Hepatocyte (in vitro differentiated cells): ENCODE data around the gene COMT.
"Not testable (repeated sequence)": the region's sequence is repeated elsewhere in the genome, so short reads cannot be mapped to it uniquely, and the experiment has no call there.

Source experiments
- EZH2 ChIP-seq: fragments of 200-600 bp; sonication (generic); IDR thresholded peaks from 2 replicates; pipeline ENCODE4 v1.6.1; 2016; ENCODE audit warnings: antibody characterized with exemption, mild to moderate bottlenecking, borderline replicate concordance
- EZH2phosphoT487 ChIP-seq: fragments of 200-600 bp; sonication (generic); IDR thresholded peaks from one replicate; pipeline ENCODE4 v1.6.1; 2018; ENCODE audit warnings: antibody characterized with exemption, mild to moderate bottlenecking, low read depth, moderate library complexity; ENCODE audit not compliant: unreplicated experiment, severe bottlenecking
- TF ChIP-seq, protein P1 (sequence below): fragments of 200-600 bp; sonication (generic); IDR thresholded peaks from 2 replicates; pipeline ENCODE4 v1.5.1; 2016; ENCODE audit warnings: antibody characterized with exemption, mild to moderate bottlenecking; ENCODE audit not compliant: poor library complexity

DNA sequence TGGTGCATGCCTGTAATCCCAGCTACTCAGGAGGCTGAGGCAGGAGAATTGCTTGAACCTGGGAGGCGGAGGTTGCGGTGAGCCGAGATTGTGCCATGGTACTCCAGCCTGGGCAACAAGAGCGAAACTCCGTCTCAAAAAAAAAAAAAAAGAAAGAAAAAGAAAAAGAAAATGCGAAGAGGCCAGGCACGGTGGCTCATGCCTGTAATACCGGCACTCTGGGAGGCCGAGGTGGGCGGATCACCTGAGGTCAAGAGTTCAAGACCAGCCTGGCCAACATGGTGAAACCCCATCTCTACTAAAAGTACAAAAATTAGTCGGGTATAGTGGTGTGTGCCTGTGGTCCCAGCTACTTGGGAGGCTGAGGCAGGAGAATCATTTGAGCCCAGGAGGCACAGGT lies 15.5 kb upstream of the COMT start:
- TF ChIP-seq, protein P1, sequence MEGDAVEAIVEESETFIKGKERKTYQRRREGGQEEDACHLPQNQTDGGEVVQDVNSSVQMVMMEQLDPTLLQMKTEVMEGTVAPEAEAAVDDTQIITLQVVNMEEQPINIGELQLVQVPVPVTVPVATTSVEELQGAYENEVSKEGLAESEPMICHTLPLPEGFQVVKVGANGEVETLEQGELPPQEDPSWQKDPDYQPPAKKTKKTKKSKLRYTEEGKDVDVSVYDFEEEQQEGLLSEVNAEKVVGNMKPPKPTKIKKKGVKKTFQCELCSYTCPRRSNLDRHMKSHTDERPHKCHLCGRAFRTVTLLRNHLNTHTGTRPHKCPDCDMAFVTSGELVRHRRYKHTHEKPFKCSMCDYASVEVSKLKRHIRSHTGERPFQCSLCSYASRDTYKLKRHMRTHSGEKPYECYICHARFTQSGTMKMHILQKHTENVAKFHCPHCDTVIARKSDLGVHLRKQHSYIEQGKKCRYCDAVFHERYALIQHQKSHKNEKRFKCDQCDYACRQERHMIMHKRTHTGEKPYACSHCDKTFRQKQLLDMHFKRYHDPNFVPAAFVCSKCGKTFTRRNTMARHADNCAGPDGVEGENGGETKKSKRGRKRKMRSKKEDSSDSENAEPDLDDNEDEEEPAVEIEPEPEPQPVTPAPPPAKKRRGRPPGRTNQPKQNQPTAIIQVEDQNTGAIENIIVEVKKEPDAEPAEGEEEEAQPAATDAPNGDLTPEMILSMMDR, result not testable (repeated sequence)
- not testable (repeated sequence) for TF ChIP-seq EZH2phosphoT487, EZH2
